Cerebellar cortex (tissue), 1 donor: ENCODE results near the gene RAB4A.
A peak's percentile ranks its signal among the peaks of the same experiment; 100 is the strongest.
"Not testable (repeated sequence)": the region's sequence is repeated elsewhere in the genome, so short reads cannot be mapped to it uniquely, and the experiment has no call there.

Experiments used
- DNase-seq: peaks from one replicate; pipeline ENCODE4 v3.0.0-alpha.2; 2015; ENCODE audit warnings: low spot score

Gene RAB4A

DNA sequence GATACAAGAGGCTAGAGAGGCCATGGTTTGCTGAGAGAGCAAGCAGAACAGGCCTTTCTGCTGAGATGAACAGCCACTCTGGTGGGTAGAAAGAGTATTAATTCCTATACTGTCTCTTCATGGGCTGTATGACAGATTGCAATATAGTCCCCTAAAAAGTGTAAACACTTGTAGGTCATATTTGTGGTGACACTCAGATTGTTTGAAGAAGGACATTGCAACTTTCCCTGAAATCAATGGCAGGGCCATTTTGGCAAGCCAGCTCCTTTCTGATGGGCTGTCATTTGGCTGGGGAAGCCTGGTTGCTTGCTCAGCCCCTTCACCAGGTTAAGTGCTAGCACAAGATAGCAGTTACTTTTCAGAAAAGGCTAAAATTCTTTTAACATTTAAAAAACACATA lies 27.5 kb downstream of the RAB4A start:
- DNase-seq = no peak

DNA sequence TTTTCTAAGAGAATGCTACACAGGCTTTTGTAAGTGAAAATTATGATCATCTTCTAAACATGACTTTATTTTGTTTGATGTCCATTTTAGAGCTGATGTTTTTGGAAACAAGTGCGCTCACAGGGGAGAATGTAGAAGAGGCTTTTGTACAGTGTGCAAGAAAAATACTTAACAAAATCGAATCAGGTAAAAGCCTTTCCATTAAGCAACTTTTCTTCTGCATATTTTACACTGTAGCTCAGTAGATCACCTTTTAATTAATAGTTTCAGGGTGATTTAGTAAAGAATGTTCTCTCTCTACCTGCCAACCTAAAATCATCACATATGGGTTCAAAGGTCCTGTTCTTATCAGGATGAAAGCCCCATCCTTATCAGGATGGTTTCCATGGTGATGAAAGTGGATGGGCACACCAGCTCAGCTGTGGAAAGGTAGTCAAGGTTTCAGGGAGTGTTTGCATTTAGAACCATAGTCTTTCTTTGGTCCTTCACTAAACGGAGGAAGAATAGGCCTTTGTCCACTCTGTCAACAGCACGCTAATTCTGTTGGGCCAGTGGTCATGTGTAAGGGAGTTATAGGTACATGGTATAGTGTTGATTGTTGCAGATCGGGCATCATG lies 28.1 kb downstream of the RAB4A start:
- DNase-seq = no peak

DNA sequence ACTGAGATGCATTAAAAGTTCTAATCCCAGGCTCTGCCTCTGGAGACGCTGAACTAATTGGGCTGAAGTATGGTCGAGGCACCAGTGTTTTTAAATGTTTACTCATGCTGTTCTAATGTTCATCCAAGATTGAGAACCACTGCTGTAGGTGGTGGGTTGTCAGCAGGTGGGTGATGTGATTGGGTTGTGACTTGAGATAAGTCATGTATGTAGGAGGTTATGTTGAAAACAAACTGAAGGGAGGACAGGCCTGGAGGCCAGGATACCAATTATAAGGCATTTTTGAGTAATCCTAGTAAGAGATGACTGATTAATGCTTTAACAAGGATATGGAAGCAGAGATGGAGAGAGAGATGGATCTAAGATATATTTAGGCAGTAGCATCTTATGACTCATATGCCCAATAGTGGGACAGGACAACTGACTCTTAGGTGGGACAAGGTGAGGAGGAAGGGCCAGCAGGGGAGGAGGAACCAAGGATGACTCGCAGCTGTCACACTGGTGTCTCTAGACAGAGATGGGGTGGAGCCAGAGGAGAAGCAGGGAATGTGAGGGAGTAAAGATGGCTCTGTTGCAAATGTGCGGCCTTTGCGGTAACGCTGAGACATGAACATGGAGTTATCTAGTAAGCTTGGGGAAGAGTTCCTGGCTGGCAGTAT lies 29.3 kb downstream of the RAB4A start:
- no peak for DNase-seq

DNA sequence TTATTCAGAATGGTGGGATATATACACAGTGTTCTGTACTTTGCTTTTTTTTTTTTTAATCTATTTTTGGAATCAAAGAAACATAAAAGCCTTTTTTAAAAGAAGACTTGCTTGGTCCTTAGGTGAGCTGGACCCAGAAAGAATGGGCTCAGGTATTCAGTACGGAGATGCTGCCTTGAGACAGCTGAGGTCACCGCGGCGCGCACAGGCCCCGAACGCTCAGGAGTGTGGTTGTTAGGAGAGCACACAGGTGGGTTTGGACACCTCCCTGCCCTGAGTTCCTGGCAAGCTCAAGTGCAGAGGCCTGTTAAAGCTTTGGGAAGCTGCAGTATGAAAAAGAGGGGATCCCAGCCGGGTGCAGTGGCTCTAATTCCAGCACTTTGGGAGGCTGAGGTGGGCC lies 31.8 kb downstream of the RAB4A start:
- no peak for DNase-seq

DNA sequence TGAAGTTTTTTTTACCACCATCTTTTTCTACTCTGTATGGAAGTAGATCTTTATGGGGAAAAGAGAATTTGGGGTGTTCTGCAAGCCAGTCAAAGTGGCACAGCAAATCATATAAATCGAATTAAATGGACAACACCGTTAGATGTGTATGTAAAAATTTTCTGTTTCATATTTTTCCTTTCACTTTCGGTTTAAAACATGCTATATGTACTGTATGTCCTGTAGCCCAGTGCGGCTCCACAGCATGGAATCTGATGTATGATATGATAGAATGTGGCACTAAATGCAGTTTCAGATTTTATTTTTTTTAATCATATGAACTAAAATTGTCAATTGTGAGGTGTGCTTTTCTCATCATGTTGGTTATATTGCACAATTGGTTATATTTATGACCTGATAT lies 32.9 kb downstream of the RAB4A start:
- no peak for DNase-seq

DNA sequence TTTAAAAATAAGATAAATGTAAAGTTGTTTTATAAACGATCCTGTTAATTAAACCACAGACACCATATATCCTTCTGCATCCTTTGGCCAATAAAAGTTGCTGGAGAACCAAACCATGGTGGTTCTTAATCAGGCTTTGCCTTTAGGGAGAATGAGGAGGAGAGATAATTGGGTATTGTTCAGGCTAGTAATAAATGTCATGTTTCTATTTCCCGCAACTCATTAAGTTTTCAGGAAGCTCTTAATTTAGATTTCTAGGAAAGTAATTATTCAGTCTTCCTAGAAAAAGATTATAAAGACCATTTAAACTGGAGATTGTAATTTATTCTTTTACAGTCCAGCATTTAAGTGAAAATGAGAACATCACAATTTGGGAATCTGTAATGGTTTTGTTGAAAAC lies 34.5 kb downstream of the RAB4A start:
- no peak for DNase-seq

DNA sequence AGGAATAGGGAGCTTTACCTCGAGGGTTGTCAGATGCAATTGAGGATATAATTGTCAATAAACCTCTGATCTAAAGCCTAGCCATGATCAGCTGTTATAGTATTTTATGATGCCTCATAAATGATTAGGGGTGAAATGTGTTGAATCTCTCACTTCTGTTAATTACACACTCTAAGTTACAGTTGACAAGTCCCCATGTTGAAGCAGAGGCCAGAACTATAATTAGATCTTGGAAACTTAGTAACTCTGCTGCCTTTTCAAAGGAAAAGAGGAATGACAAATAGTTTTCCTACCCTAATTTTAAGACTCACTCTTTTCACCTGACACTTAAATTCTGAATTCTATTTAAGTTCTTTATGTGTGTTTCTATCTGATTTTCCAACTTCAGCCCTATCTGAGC lies 38.2 kb downstream of the RAB4A start:
- peak; percentile 24 for DNase-seq

DNA sequence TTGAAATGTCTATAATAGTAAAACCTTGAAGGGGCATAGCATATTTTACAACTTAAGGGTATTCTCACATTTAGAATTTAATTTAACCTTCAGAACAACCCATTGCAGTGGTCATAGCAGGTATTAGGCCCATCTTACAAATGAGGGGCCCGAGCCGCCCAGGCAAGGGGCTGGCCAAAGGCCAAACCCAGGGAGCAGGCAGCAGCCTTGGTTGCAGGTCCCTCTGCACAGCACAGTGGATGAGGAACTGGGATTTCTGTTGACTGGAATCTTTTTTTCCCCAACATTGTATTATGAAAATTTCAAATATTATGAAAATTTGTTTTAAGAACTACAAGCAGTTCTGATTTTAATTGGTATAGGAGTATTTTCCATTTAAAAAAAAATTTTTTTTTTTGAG lies 38.8 kb downstream of the RAB4A start:
- DNase-seq = no peak

DNA sequence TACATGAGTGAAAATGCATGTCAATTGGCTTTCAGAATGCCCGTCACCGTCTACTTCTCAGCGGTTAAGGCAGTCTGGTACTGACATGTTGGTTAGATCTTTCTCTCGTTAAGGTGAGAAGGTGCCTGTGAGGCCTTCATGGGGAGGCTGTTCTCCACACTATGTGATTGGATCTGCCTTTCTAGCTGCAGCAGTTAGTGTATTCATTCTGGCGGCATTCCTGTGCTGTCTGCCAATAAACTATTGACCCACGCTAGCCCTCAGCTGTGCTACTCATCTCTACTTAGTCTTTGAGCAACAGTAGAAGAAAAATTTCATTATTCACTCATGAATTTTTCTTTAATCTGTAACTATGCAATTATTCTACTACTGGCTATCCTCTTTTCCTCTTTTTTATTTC lies 39.9 kb downstream of the RAB4A start:
- DNase-seq = no peak

DNA sequence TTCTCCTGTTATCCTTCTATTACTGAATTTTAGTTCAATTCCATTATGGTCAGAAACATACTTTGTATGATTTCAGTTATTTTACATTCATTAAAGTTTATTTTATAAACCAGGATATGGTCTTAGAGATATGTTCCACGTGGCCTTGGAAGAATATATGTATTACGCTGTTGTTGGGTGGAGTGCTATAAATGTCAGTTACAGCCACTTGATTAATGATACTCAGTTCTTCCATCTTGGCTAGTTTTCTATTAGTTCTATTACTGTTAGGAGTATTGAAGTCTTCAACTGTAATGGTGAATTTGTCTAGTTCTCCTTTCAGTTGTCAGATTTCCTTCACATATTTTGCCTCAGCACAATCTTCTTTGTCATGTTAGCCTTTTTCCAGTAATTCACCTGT lies 45.3 kb downstream of the RAB4A start:
- no peak for DNase-seq

DNA sequence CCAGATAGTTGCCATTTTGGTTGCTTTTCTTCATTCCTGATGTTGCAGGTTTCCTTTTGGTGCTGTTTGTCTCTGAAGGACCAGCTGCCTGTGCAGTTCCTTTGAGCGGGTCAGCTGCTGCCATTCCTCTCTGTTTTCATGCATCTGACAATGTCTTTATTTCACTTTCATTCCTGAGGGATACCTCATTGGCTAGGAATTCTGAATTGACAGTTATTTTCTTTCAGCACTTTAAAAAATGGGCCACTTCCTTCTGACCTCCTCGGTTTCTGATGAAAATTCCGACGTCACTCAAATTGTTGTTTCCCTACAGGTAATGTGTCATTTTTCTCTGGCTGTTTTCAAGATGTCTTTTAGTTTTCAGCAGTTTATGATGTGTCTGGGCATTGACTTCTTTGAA lies 47.1 kb downstream of the RAB4A start:
- DNase-seq = no peak

DNA sequence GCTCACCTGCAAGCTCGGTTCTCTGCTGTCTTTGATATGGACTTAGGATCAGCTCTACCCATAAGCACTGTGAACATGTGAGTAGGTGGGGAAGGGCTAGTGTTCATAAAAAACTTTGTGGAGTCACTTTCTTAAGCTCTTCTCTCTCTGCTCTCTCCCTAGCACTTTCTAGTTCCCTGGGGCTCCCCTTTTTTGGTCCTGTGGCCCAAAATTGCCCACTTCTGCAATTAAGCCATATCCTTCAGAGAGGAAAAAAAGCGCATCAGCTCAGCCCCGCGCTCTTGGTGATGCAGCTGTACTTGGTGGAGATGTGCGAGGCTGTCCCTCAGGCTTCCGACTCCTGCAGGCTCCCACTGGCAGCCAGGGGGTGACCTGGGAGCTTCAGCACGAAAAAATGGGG lies 48.6 kb downstream of the RAB4A start:
- no peak for DNase-seq

DNA sequence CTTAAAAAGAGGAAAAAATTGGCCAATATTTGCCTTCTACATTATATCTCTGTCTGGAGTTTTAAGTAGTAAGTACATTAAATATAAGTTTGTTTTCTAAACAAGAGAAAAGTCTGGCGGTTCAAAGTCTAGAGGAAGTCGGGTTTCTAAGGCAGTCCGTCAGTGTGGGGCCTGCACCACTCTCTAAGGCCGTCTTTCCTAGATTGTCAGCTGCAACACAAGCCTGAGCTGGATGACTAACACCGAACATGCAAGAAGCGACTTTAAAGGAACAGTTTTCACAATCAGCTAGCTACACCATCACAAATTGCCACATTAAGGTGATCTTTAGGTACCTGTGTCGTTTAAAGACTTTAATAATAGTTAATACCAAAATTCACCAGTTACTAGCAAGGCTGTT lies 52.3 kb downstream of the RAB4A start:
- no peak for DNase-seq

DNA sequence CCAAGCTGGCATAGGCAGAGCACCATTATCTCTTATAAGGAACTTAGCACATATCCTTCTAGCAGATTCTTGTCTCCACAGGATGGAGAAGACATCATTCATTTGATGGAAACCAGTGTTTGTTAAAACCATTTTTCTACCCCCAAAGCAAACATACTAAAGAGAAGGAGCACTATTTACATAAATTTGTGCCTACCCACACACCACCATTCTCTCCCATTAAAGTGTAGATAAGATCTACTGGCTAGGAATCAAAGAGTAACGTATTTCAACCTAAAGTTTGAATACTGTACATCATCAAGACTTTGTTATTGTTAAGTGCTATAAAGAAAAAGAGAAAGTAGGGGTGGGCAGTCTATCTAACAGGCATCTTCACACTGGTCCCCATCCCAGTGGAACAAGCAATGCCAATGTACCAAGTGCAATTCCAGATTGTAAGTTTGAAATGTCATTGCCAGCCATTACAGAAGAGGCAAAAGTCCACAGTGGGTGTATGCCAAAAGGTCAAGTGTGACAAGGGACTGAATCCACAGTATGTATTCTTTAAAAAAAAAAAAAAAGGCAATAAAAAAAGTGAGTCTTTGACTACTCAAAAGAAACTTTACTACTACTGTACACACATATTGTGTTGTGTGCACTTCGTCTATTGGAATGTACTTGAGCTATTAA lies 53.1 kb downstream of the RAB4A start:
- no peak for DNase-seq

DNA sequence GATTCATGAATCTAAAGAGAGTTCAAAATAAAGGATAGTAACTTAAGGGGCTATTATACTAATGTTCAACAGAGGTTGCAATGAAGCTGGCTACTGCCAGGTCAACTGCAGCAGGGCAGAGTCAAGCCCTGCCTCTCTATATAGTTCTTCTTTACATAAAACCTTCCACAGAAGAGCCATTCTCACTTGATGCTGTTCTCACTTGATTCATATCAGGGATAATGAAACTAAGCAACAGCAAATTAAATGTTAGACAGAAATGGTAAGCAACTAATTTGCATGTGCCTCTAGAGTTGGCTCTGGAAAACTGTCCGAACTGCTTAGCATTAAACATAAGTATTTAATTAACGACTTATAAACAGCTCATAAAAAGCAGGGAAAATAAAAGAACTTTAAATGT lies 54.5 kb downstream of the RAB4A start:
- DNase-seq = no peak

DNA sequence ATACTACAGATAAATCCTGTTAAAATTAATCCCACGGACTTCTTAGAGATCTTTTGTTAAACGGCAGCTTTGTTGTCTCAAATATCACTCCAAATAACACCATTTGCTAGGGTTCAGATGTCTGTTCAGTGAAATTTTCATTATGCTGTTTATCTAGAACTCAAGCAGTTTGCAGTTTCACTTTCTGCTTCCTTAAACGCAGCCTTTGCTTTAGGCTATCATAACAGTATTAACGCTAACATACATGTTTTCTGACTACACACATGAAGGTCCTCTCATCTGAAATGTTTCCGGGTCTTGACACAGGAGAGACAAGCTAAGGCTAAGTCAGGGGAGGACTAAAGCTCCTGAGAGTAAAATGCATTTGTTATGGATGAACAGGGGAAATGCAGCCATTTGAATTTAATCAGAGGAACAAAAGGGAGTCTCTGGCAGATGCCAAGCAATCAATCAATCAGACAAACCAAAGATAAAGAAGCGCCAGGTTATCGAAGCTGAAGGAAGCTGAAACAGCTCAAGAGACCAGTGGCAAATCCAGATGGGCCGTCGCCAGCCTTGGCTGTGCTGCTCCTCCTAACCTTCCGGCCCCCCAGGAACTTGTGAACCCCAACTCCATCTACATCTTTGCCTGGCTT lies 55.1 kb downstream of the RAB4A start:
- DNase-seq = no peak

DNA sequence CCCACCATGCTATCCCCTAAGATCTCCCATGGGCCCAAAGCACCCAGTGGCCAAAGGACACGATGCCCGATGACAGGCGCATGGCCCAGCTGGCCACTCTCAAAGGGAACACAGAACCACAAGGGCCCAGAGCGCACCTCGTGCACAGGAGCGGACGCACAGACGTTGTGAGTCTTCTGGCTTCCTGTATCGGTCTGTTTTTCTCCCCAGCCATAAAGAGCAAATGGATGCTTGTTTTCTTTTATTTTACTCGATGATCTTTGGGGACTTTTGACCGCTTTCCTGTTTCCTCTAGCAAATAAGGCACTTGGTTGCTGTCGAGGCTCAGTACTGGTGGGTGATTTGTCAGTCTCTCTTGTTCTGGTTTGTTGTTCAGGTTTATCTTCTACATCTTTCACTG lies 55.7 kb downstream of the RAB4A start:
- DNase-seq = no peak

DNA sequence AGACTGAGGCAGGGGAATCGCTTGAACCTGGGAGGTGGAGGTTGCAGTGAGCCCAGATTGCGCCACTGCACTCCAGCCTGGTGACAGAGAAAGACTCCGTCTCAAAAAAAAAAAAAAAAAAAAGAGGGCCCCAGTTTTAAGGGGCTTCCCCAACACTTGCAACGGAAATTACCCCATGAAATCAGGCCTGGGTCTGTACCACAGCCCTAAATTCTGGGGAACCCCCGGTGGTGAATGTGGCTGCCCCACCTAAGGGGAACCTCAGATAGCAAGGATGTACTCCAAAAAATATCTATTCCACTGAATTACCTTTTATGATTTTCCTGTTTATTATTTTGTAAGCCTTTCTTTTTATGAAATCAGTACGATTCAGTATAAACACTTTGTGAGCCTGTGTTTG lies 56.9 kb downstream of the RAB4A start:
- DNase-seq = not testable (repeated sequence)

DNA sequence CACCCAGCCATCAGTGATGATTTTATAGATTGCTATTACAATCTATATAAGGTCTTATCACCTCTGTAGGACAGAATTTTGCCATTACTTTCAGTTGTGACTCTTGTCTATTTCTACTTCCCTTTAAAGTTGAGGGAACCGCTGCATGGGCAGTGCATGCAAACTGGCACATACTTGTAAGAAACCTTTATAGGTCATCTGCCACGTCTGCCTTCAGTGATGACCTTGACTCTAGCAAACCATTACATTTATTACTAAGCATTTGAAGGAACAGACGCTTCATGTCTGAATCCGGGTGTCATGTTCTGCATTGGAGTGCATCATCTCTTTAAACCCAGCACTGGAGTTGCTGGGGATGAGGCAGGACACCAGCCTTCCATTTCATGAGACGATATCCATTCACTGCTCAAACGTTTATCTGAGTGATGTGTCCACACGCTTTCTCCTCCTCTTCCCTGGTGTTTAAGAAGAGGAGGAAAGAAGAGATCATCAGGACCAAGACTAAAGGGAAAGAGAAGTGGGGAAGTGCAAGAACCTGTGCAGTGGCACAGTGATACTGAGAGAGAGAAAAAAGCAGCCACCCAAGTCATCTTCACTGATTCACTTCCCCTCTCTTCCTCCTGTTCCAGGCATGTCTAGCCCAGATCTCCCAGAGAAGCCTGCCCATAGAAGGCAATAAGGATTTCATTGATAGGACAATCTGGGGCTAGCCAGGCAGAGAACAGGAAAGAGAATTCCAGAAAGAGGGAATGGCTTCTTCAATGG lies 57.9 kb downstream of the RAB4A start:
- DNase-seq = no peak

DNA sequence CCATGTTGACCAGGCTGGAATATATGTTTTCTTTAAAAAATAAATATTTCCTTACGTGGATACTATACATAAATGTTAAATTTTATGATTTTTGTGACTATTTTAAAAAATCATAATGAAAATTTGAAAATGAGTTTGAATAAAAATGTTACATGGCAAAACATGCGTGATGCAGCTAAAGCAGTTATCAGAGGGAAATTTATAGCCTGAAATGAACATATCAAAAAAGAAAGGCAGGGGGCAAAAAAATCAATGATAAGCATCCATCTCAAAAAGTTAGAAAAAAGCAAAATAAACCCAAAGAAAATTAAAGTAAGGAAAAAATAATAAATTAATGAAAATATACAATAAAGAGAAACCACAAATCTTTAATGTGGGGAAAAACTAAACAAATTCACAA lies 63.4 kb downstream of the RAB4A start:
- no peak for DNase-seq

DNA sequence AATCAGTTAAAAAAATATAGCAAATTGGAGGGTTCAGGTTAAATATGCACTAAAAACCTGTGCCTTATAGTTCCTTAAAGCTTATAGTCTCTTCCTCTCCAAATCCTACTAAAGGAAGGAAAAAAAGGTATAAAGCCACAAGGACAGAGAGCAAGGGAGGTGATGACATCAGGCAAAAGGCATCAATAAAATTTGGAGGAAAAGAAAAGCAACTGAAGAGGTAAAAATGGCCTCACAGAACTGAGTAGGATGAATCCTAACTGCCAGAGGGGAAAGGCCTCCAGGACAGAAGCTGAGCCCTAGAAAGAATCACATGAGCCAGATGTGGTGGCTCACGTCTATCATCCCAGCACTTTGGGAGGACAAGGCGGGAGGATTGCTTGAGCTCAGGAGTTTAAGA lies 63.8 kb downstream of the RAB4A start:
- no peak for DNase-seq

DNA sequence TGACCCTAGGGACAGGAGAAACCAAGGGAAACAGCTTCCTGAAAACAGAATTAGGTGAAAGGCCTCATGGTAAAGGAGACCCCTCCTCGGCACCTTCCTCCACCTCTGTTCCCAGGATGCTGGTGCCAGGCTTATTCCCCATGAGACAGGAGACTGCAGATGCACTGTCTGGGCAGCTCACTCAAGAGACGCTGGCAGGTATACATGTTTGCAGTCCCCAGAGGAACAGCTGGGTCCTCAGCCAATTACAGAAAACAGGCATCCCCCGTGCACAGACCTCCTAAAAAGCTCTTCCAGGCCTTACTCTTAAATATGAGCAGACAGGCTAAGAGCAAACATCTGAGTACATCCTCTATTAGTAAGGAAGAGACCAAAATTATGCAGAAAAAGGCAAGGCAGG lies 65.4 kb downstream of the RAB4A start:
- DNase-seq = peak; percentile 30

DNA sequence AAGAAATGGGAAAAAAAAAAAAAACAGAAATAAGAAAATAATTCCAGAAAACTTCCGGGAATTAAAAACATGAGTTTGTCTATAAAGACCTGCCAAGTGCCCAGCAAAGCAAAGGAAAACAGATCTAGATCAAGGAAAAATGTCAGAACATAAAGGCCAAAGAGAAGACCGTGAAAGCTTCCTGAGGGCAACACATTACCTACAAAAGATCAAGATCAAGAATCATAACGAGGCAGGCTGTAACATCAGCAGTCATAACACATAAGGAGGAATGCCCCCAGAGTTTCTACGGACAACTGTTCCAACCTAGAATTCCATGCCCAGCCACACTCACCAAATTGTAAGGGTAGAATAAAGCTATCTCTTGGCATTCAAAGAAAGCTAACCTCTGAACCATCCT lies 68.2 kb downstream of the RAB4A start:
- DNase-seq = no peak
